ENCODE measurements around the gene CLPTM1. TPM values are rescaled to one million over a fixed set of nuclear protein-coding genes. Genes with fewer than 3 reads are reported as not detected.

Gene CLPTM1
- total and polyA plus RNA-seq, 9 donors, result 36.4 to 103 (median 81.6) TPM

GRCh38 chr19:44957526-44957925 is 2.3 kb downstream of the CLPTM1 start:
- no peak for DNase-seq
- no peak overlapping the region for H3K27ac ChIP-seq
- no peak overlapping the region for H3K4me3 ChIP-seq
- H3K27me3 ChIP-seq, result no peaks in the 10 kb centered on the region
- no peaks in the 10 kb centered on the region for H3K9me3 ChIP-seq
- WGBS, 3 donors, result 67 to 72% (median 68%) methylated on average over 7 of the region's 7 CpGs
- intact Hi-C loops (cut with DNase I), result no loop called here
- H3K4me1 ChIP-seq (ENCODE audit: insufficient read depth), result peaks cover 11% of the 10 kb centered on the region
- H3K36me3 ChIP-seq, result no peaks in the 10 kb centered on the region
- TF ChIP-seq POLR2A (IDR thresholded peaks at IDR 0.05), result no peak
- no peak for TF ChIP-seq EP300 (IDR thresholded peaks at IDR 0.05)
- no peak for TF ChIP-seq CTCF (IDR thresholded peaks at IDR 0.05)

DNA sequence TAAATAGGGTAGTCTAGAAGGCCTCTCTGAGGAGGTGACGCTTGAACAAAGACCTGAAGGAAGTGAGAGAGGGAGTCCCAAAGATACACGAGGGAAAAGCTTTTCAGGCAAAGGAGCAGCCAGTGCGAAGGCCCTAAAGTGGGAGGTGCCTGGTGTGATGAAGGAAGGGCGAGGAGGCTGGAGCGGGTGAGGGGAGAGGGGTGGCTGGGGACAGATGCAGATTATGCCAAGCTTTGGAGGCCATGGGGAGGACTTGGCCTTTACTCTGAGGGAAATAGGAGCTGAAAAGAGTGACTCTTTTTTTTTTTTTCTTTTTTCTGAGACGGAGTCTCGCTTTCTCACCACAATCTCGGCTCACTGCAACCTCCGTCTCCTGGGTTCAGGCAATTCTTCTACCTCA is 2.9 kb downstream of the CLPTM1 start:
- Histone ChIP-seq H3K27me3 (no peaks in the 10 kb centered on the region), H3K9me3 (no peaks in the 10 kb centered on the region), H3K36me3 (no peaks in the 10 kb centered on the region), H3K4me1 (ENCODE audit: insufficient read depth) (peaks cover 11% of the 10 kb centered on the region), H3K4me3 (no peak overlapping the region), H3K27ac (no peak overlapping the region)
- intact Hi-C loops (cut with DNase I), result no loop called here
- 78 to 82% (median 79%) methylated on average over 9 of the region's 9 CpGs for WGBS, 3 donors
- no peak for DNase-seq
- TF ChIP-seq CTCF (IDR thresholded peaks at IDR 0.05) (no peak), POLR2A (IDR thresholded peaks at IDR 0.05) (no peak), EP300 (IDR thresholded peaks at IDR 0.05) (no peak)

DNA sequence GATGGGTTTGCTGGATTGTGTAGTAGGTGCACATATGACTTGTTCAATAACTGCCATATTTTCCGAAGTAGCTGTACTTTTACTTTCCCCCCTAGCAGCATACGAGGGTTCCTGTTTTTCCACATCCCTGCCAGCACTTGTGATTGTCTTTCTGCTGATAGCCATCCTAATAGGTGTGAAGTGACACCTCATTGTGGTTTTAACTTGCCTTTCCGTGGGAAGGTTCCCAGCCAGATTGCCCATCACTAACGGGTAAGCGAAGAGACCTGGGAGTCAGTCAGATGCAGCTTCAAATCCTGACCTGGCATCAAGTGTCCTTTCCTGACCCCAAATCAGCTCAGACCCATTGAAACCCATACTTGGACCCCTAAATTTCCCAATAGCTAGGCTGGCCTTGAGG is 4.5 kb downstream of the CLPTM1 start:
- no peak for DNase-seq
- H3K9me3 ChIP-seq, result no peaks in the 10 kb centered on the region
- no peak overlapping the region for H3K27ac ChIP-seq
- WGBS, 3 donors, result 71 to 78% (median 75%) methylated on average over 5 of the region's 5 CpGs
- H3K27me3 ChIP-seq, result no peaks in the 10 kb centered on the region
- no peaks in the 10 kb centered on the region for H3K36me3 ChIP-seq
- TF ChIP-seq POLR2A (IDR thresholded peaks at IDR 0.05), result no peak
- TF ChIP-seq CTCF (IDR thresholded peaks at IDR 0.05), result no peak
- no peak for TF ChIP-seq EP300 (IDR thresholded peaks at IDR 0.05)
- intact Hi-C loops (cut with DNase I), result no loop called here
- peaks cover 11% of the 10 kb centered on the region for H3K4me1 ChIP-seq (ENCODE audit: insufficient read depth)
- H3K4me3 ChIP-seq, result no peak overlapping the region

- H3K27ac ChIP-seq, result no peak overlapping the region
- peaks cover 8% of the 10 kb centered on the region for H3K4me1 ChIP-seq (ENCODE audit: insufficient read depth)
- no peak for DNase-seq
- TF ChIP-seq POLR2A (IDR thresholded peaks at IDR 0.05) (no peak), CTCF (IDR thresholded peaks at IDR 0.05) (no peak), EP300 (IDR thresholded peaks at IDR 0.05) (no peak)
- no peak overlapping the region for H3K4me3 ChIP-seq
- intact Hi-C loops (cut with DNase I), result no loop called here
- no peaks in the 10 kb centered on the region for H3K9me3 ChIP-seq
- no peaks in the 10 kb centered on the region for H3K36me3 ChIP-seq
- WGBS, 3 donors, result 76 to 77% (median 76%) methylated on average over 8 of the region's 8 CpGs
- no peaks in the 10 kb centered on the region for H3K27me3 ChIP-seq
Measured at GRCh38 chr19:44960906-44961728, 5.9 kb downstream of the CLPTM1 start.

All from ovary (tissue), 9 donors.